Colonic mucosa (tissue), 4 donors: ENCODE results near the gene ARV1. TPM values are rescaled to one million over a fixed set of nuclear protein-coding genes. Genes with fewer than 3 reads are reported as not detected.
"Not testable (repeated sequence)": the region's sequence is repeated elsewhere in the genome, so short reads cannot be mapped to it uniquely, and the experiment has no call there.

ENCODE experiments used
- DNase-seq: peaks from one replicate; pipeline ENCODE4 v3.0.0-alpha.2; 2020
- H3K27ac ChIP-seq: fragments of 200-600 bp; one replicate; pipeline ENCODE4 v1.8.0; 2021
- H3K27me3 ChIP-seq: fragments of 200-600 bp; one replicate; pipeline ENCODE4 v1.8.0; 2021
- H3K36me3 ChIP-seq: fragments of 200-600 bp; one replicate; pipeline ENCODE4 v1.8.0; 2021
- H3K4me1 ChIP-seq: fragments of 200-600 bp; one replicate; pipeline ENCODE4 v1.8.0; 2021; ENCODE audit warnings: mild to moderate bottlenecking
- H3K4me3 ChIP-seq: fragments of 200-600 bp; one replicate; pipeline ENCODE4 v1.8.0; 2021
- H3K9ac ChIP-seq, 2 donors: one replicate each; pipeline ENCODE4 v1.7.0; 2013; ENCODE audit warnings: control low read depth in 2 of 2, low read depth in 2 of 2, low read length in 2 of 2
- H3K9me3 ChIP-seq: fragments of 200-600 bp; one replicate; pipeline ENCODE4 v1.8.0; 2021
- CTCF ChIP-seq: fragments of 200-600 bp; IDR thresholded peaks from one replicate; pipeline ENCODE4 v1.8.0; 2022; ENCODE audit warnings: antibody characterized with exemption, mild to moderate bottlenecking
- intact Hi-C: fragments of 100-400 bp; cut with DNase I; formaldehyde crosslinking; loops from one replicate; pipeline ENCODE4 v1.14.1; 2022
- total RNA-seq, 2 donors: library from RNA; stranded (reverse); fragmentation: NEBNext Ultra II Directional in 1 of 2; extraction: Animal tissue kit (Norgen Biotek cat#: 25700) in 1 of 2; gene quantifications; one replicate each; pipeline ENCODE4 v1.2.1, GENCODE V29; 2021
- donor health status: healthy.
- donor health status: DM: no; HTN: no; CAD: no.
- donor health status: DM: no; HTN: no; CAD: no.

The ARV1 gene
- total RNA-seq, 2 donors from 2014 or later = 29.3 to 39.6 TPM

- Histone ChIP-seq H3K27ac (no peak overlapping the region), H3K27me3 (no peaks in the 10 kb centered on the region), H3K4me1 (peaks cover 2% of the 10 kb centered on the region), H3K9me3 (no peaks in the 10 kb centered on the region), H3K36me3 (no peaks in the 10 kb centered on the region), H3K4me3 (no peak overlapping the region), H3K9ac (no peak overlapping the region)
- no peak for TF ChIP-seq CTCF
- intact Hi-C loops = no loop called here
- no peak for DNase-seq
Observed at GRCh38 chr1:230982696-230983095, 3.8 kb downstream of the ARV1 start.

- no peaks in the 10 kb centered on the region for H3K9me3 ChIP-seq
- H3K36me3 ChIP-seq = no peaks in the 10 kb centered on the region
- DNase-seq = no peak
- no peak overlapping the region for H3K4me3 ChIP-seq
- intact Hi-C loops = no loop called here
- no peak for TF ChIP-seq CTCF
- no peaks in the 10 kb centered on the region for H3K4me1 ChIP-seq
- H3K9ac ChIP-seq = no peak overlapping the region
- no peaks in the 10 kb centered on the region for H3K27me3 ChIP-seq
- peak overlapping the region; percentile 46 for H3K27ac ChIP-seq
Observed at GRCh38 chr1:230983811-230984210, 4.9 kb downstream of the ARV1 start.

- Histone ChIP-seq H3K27ac (peak overlapping the region; percentile 66), H3K9ac (peak overlapping the region in 1 of 2 donors; percentile 4)
- intact Hi-C loops, H3K36me3 ChIP-seq, H3K9me3 ChIP-seq, H3K4me1 ChIP-seq, H3K4me3 ChIP-seq, H3K27me3 ChIP-seq: not testable (repeated sequence)
- DNase-seq = peak; percentile 66
Observed at GRCh38 chr1:230984622-230985515, 6.0 kb downstream of the ARV1 start.

DNA sequence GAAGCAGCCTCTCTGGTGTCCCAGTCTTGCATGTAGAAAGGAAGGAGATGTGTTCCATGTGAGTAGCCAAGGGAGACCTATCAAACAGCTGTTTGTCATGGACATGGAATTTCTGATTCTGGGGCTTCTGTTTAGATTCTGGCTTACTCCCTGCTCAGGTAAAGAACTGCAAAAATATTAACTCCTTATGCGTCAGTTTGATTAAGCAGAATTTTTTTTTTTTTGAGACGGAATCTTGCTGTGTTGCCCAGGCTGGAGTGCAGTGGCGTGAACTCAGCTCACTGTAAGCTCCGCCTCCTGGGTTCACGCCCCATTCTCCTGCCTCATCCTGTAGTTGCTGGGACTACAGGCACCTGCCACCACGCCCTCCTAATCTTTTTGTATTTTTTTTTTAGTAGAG is 6.8 kb downstream of the ARV1 start:
- DNase-seq = peak; percentile 78
- no peak for TF ChIP-seq CTCF

DNA sequence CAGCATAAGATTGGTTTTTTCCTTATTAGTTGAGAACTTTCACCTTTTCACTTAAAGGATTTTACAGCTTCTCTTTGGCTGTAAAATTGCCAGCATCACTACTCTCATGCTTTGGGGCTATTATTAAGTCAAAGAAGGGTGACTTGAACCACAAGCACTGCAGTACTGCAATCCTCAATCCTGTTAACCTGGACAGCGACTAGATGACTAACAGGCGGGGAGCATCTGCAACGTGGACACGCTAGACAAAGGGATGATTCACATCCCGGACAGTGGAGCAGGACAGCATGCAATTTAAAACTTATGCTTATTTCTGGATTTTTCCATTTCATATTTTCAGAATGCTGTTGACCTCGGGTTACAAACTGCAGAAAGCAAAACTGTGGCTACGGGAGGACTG is 8.1 kb downstream of the ARV1 start:
- Histone ChIP-seq H3K4me1 (no peaks in the 10 kb centered on the region), H3K9me3 (no peaks in the 10 kb centered on the region), H3K27ac (no peak overlapping the region), H3K36me3 (peaks cover 4% of the 10 kb centered on the region), H3K27me3 (no peaks in the 10 kb centered on the region), H3K4me3 (no peak overlapping the region), H3K9ac (no peak overlapping the region)
- no peak for TF ChIP-seq CTCF
- intact Hi-C loops = no loop called here
- no peak for DNase-seq

More for the DNA sequence above, 6.8 kb downstream of the ARV1 start:
- H3K27ac ChIP-seq = peak overlapping the region; percentile 66
- no peak overlapping the region for H3K4me3 ChIP-seq
- intact Hi-C loops = no loop called here
- no peaks in the 10 kb centered on the region for H3K36me3 ChIP-seq
- no peaks in the 10 kb centered on the region for H3K9me3 ChIP-seq
- H3K9ac ChIP-seq = peak overlapping the region in 1 of 2 donors; percentile 4
- H3K27me3 ChIP-seq = no peaks in the 10 kb centered on the region
- no peaks in the 10 kb centered on the region for H3K4me1 ChIP-seq

- Histone ChIP-seq H3K9ac (no peak overlapping the region), H3K27ac (no peak overlapping the region), H3K4me3 (no peak overlapping the region), H3K9me3 (no peaks in the 10 kb centered on the region), H3K36me3 (peaks cover 4% of the 10 kb centered on the region), H3K27me3 (no peaks in the 10 kb centered on the region), H3K4me1 (no peaks in the 10 kb centered on the region)
- DNase-seq = no peak
- intact Hi-C loops = no loop called here
- no peak for TF ChIP-seq CTCF
Observed at GRCh38 chr1:230987448-230987847, 8.6 kb downstream of the ARV1 start.
